Left ventricle myocardium inferior (tissue), 1 donor: Measurements from ENCODE around the gene XAGE1A. TPM values are rescaled to one million over a fixed set of nuclear protein-coding genes. Genes with fewer than 3 reads are reported as not detected.
"Not testable (repeated sequence)": the region's sequence is repeated elsewhere in the genome, so short reads cannot be mapped to it uniquely, and the experiment has no call there.

ENCODE experiments used
- DNase-seq: peaks from one replicate; pipeline ENCODE4 v3.0.0-alpha.2; 2020
- H3K27ac ChIP-seq: fragments of 200-600 bp; replicated peaks from 2 replicates; pipeline ENCODE4 v1.8.0; 2021
- H3K27me3 ChIP-seq: fragments of 200-600 bp; 2 replicates; pipeline ENCODE4 v1.8.0; 2021; ENCODE audit warnings: low read depth
- H3K36me3 ChIP-seq: fragments of 200-600 bp; 2 replicates; pipeline ENCODE4 v1.8.0; 2021
- H3K4me1 ChIP-seq: fragments of 200-600 bp; 2 replicates; pipeline ENCODE4 v1.8.0; 2021
- H3K4me3 ChIP-seq: fragments of 200-600 bp; 2 replicates; pipeline ENCODE4 v1.8.0; 2021; ENCODE audit warnings: mild to moderate bottlenecking, moderate library complexity
- H3K9me3 ChIP-seq: fragments of 200-600 bp; replicated peaks from 2 replicates; pipeline ENCODE4 v1.8.0; 2021
- CTCF ChIP-seq: fragments of 200-600 bp; IDR thresholded peaks from 2 replicates; pipeline ENCODE4 v1.8.0; 2021; ENCODE audit warnings: antibody characterized with exemption, mild to moderate bottlenecking, borderline replicate concordance
- intact Hi-C: fragments of 100-400 bp; cut with micrococcal nuclease; formaldehyde crosslinking; loops from one replicate; pipeline ENCODE4 v1.11.0; 2022
- total RNA-seq: library from RNA; stranded (reverse); fragmentation: NEBNext Ultra II Directional; extraction: Animal tissue kit (Norgen Biotek cat#: 25700); gene quantifications from one replicate; pipeline ENCODE4 v1.2.1, GENCODE V29; 2021
- donor health status: DM: no; HTN: yes; CAD: no; lungs with severe emphysema.

XAGE1A gene
- total RNA-seq, 1 donor from 2014 or later: not detected

DNA sequence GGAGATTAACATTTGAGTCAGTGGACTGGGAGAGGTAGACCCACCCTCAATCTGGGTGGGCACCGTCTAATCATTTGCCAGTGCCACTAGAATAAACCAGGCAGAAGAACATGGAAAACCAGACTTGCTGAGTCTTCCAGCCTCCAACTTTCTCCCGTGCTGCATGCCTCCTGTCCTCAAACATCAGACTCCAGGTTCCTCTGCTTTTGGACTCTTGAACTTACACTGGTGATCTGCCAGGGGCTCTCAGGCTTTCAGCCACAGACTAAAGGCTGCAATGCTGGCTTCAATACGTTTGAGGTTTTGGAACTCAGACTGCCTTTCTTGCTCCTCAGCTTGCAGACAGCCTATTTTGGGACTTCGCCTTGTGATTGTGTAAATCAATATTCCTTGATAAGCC lies 45.4 kb downstream of the XAGE1A start:
- intact Hi-C loops, DNase-seq, H3K9me3 ChIP-seq: not testable (repeated sequence)

DNA sequence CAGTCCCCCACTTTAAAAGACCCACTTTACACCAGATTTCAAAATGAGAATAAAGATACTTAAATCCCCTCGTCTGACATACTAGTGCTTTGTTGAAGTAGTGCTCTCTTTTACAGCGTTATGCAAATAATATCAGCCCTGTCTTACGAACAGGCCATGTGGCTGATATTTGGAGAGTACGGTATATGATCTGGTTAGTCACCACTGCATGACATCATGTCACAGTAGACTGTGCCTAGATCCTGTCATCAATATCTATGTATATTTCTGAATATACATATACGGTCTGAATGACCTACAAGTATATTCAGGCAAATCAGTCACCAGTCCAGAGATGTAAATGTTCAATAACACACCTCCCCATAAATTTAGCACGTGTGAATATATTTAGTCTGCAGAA lies 46.7 kb downstream of the XAGE1A start:
- TF ChIP-seq CTCF: no peak
- intact Hi-C loops: no loop called here

More for the DNA sequence above, 45.4 kb downstream of the XAGE1A start:
- not testable (repeated sequence) for H3K27ac ChIP-seq, H3K36me3 ChIP-seq, H3K4me3 ChIP-seq, H3K27me3 ChIP-seq, H3K4me1 ChIP-seq

GRCh38 chrX:52544147-52544840 lies 48.7 kb downstream of the XAGE1A start:
- Histone ChIP-seq H3K4me3 (no peak overlapping the region), H3K36me3 (no peaks in the 10 kb centered on the region), H3K27me3 (no peaks in the 10 kb centered on the region), H3K4me1 (no peaks in the 10 kb centered on the region), H3K9me3 (no peaks in the 10 kb centered on the region), H3K27ac (no peak overlapping the region)
- no peak for DNase-seq
- intact Hi-C loops: no loop called here
- TF ChIP-seq CTCF: no peak

More for the DNA sequence above, 46.7 kb downstream of the XAGE1A start:
- Histone ChIP-seq H3K36me3 (no peaks in the 10 kb centered on the region), H3K4me1 (no peaks in the 10 kb centered on the region), H3K9me3 (no peaks in the 10 kb centered on the region), H3K27ac (no peak overlapping the region), H3K4me3 (no peak overlapping the region), H3K27me3 (no peaks in the 10 kb centered on the region)
- no peak for DNase-seq

- H3K4me1 ChIP-seq, DNase-seq, H3K27me3 ChIP-seq, H3K36me3 ChIP-seq, intact Hi-C loops, H3K9me3 ChIP-seq, H3K4me3 ChIP-seq, H3K27ac ChIP-seq: not testable (repeated sequence)
Measured at GRCh38 chrX:52548769-52549168, 53.2 kb downstream of the XAGE1A start.

Other genes starting within 250 kb of the XAGE1A start
- gene XAGE2, start 126.8 kb upstream of the XAGE1A start, total RNA-seq: not detected
- gene XAGE1B, start 21.3 kb downstream of the XAGE1A start, total RNA-seq: not detected
- not detected for gene SSX7, start 159.1 kb downstream of the XAGE1A start, total RNA-seq
- not detected for gene SSX2, start 211.4 kb downstream of the XAGE1A start, total RNA-seq